NCI-H345 treated with DMSO at 0.1 percent for 48 hours (cell line): Measurements from ENCODE around the gene CSRP1.
"Not testable (repeated sequence)": the region's sequence is repeated elsewhere in the genome, so short reads cannot be mapped to it uniquely, and the experiment has no call there.

ENCODE experiments used
- DNase-seq: peaks from one replicate; lab custom pipeline; 2025; ENCODE audit not compliant: unreplicated experiment; lab: John Stamatoyannopoulos, UW

The CSRP1 gene

GRCh38 chr1:201506557-201507359 lies at the start of gene CSRP1:
CSRP1 (minus strand) TSS chr1:201507123; CDS start chr1:201496303, 10,820 bp downstream.
- DNase-seq = peak; percentile 41

- no peak for DNase-seq
Observed at GRCh38 chr1:201555593-201555945, 48.6 kb upstream of the CSRP1 start.

GRCh38 chr1:201554789-201555592 lies 48.1 kb upstream of the CSRP1 start:
- no peak for DNase-seq

- no peak for DNase-seq
Observed at GRCh38 chr1:201554190-201554600, 47.3 kb upstream of the CSRP1 start.

GRCh38 chr1:201553496-201554189 lies 46.7 kb upstream of the CSRP1 start:
- no peak for DNase-seq

- DNase-seq = no peak
Observed at GRCh38 chr1:201552941-201553351, 46.0 kb upstream of the CSRP1 start.

- no peak for DNase-seq
Observed at GRCh38 chr1:201551877-201552731, 45.2 kb upstream of the CSRP1 start.

GRCh38 chr1:201551096-201551495 lies 44.2 kb upstream of the CSRP1 start:
- no peak for DNase-seq

- DNase-seq = not testable (repeated sequence)
Observed at GRCh38 chr1:201549522-201549921, 42.6 kb upstream of the CSRP1 start.

GRCh38 chr1:201545851-201546492 lies 39.0 kb upstream of the CSRP1 start:
- DNase-seq = no peak

- DNase-seq = no peak
Observed at GRCh38 chr1:201544710-201545109, 37.8 kb upstream of the CSRP1 start.

- no peak for DNase-seq
Observed at GRCh38 chr1:201543871-201544642, 37.1 kb upstream of the CSRP1 start.

- DNase-seq = no peak
Observed at GRCh38 chr1:201542309-201543035, 35.5 kb upstream of the CSRP1 start.

GRCh38 chr1:201540846-201541735 lies 34.2 kb upstream of the CSRP1 start:
- no peak for DNase-seq

- peak; percentile 74 for DNase-seq
Observed at GRCh38 chr1:201539561-201540431, 32.9 kb upstream of the CSRP1 start.

- peak; percentile 33 for DNase-seq
Observed at GRCh38 chr1:201538612-201539551, 32.0 kb upstream of the CSRP1 start, which contains the start of gene NAV1. NAV1 (plus strand) TSS chr1:201539127; CDS start chr1:201622885, 83,758 bp downstream.
